Measurements from ENCODE around the gene COBLL1.

GRCh38 chr2:164725542-164725941 lies 116.1 kb downstream of the COBLL1 start:
- no peak for TF ChIP-seq MAX (IDR thresholded peaks at IDR 0.05; ENCODE audit: low read depth, low read length)
- TF ChIP-seq POLR2A (IDR thresholded peaks at IDR 0.05; ENCODE audit: extremely low read depth, insufficient read length) = no peak
- TF ChIP-seq CTCF (IDR thresholded peaks at IDR 0.05; ENCODE audit: low read depth, low read length) = no peak
- TF ChIP-seq MYC (IDR thresholded peaks at IDR 0.05; ENCODE audit: low read depth, low read length) = no peak
